ENCODE data around the gene TANC1.

TANC1 gene

GRCh38 chr2:159063677-159064076, 95.2 kb downstream of the TANC1 start:
- DNase-seq (ENCODE audit: low read depth in 3 of 3): no peak

- DNase-seq (ENCODE audit: low read depth in 3 of 3): no peak
Measured at GRCh38 chr2:159064446-159065301, 96.2 kb downstream of the TANC1 start.

- no peak for DNase-seq (ENCODE audit: low read depth in 3 of 3)
Measured at GRCh38 chr2:159065313-159065712, 96.9 kb downstream of the TANC1 start.

- no peak for DNase-seq (ENCODE audit: low read depth in 3 of 3)
Measured at GRCh38 chr2:159065891-159066290, 97.5 kb downstream of the TANC1 start.

GRCh38 chr2:159066541-159067156, 98.2 kb downstream of the TANC1 start:
- DNase-seq (ENCODE audit: low read depth in 3 of 3): no peak

GRCh38 chr2:159067971-159068370, 99.5 kb downstream of the TANC1 start:
- no peak for DNase-seq (ENCODE audit: low read depth in 3 of 3)

GRCh38 chr2:159069229-159069628, 100.8 kb downstream of the TANC1 start:
- DNase-seq (ENCODE audit: low read depth in 3 of 3): no peak

GRCh38 chr2:159070235-159070634, 101.8 kb downstream of the TANC1 start:
- no peak for DNase-seq (ENCODE audit: low read depth in 3 of 3)

- no peak for DNase-seq (ENCODE audit: low read depth in 3 of 3)
Measured at GRCh38 chr2:159071190-159071915, 102.9 kb downstream of the TANC1 start.

- DNase-seq (ENCODE audit: low read depth in 3 of 3): no peak
Measured at GRCh38 chr2:159072795-159073194, 104.4 kb downstream of the TANC1 start.

- no peak for DNase-seq (ENCODE audit: low read depth in 3 of 3)
Measured at GRCh38 chr2:159073256-159073655, 104.8 kb downstream of the TANC1 start.

- DNase-seq (ENCODE audit: low read depth in 3 of 3): no peak
Measured at GRCh38 chr2:159074605-159075004, 106.2 kb downstream of the TANC1 start.

- no peak for DNase-seq (ENCODE audit: low read depth in 3 of 3)
Measured at GRCh38 chr2:159075727-159076126, 107.3 kb downstream of the TANC1 start.

GRCh38 chr2:159076241-159076640, 107.8 kb downstream of the TANC1 start:
- DNase-seq (ENCODE audit: low read depth in 3 of 3): no peak

GRCh38 chr2:159077869-159078268, 109.4 kb downstream of the TANC1 start:
- DNase-seq (ENCODE audit: low read depth in 3 of 3): no peak

- no peak for DNase-seq (ENCODE audit: low read depth in 3 of 3)
Measured at GRCh38 chr2:159078443-159078842, 110.0 kb downstream of the TANC1 start.

- no peak for DNase-seq (ENCODE audit: low read depth in 3 of 3)
Measured at GRCh38 chr2:159080641-159081040, 112.2 kb downstream of the TANC1 start.

GRCh38 chr2:159082119-159082518, 113.7 kb downstream of the TANC1 start:
- no peak for DNase-seq (ENCODE audit: low read depth in 3 of 3)

- DNase-seq (ENCODE audit: low read depth in 3 of 3): no peak
Measured at GRCh38 chr2:159084384-159085370, 116.2 kb downstream of the TANC1 start.

- DNase-seq (ENCODE audit: low read depth in 3 of 3): no peak
Measured at GRCh38 chr2:159086342-159086741, 117.9 kb downstream of the TANC1 start.

- DNase-seq (ENCODE audit: low read depth in 3 of 3): no peak
Measured at GRCh38 chr2:159086826-159087225, 118.4 kb downstream of the TANC1 start.
